ENCODE data around the gene MTUS2.

Gene MTUS2

GRCh38 chr13:29484796-29485195, 664.7 kb downstream of the MTUS2 start:
- no peak for DNase-seq (ENCODE audit: low spot score)

GRCh38 chr13:29486551-29486950, 666.4 kb downstream of the MTUS2 start:
- no peak for DNase-seq (ENCODE audit: low spot score)

DNA sequence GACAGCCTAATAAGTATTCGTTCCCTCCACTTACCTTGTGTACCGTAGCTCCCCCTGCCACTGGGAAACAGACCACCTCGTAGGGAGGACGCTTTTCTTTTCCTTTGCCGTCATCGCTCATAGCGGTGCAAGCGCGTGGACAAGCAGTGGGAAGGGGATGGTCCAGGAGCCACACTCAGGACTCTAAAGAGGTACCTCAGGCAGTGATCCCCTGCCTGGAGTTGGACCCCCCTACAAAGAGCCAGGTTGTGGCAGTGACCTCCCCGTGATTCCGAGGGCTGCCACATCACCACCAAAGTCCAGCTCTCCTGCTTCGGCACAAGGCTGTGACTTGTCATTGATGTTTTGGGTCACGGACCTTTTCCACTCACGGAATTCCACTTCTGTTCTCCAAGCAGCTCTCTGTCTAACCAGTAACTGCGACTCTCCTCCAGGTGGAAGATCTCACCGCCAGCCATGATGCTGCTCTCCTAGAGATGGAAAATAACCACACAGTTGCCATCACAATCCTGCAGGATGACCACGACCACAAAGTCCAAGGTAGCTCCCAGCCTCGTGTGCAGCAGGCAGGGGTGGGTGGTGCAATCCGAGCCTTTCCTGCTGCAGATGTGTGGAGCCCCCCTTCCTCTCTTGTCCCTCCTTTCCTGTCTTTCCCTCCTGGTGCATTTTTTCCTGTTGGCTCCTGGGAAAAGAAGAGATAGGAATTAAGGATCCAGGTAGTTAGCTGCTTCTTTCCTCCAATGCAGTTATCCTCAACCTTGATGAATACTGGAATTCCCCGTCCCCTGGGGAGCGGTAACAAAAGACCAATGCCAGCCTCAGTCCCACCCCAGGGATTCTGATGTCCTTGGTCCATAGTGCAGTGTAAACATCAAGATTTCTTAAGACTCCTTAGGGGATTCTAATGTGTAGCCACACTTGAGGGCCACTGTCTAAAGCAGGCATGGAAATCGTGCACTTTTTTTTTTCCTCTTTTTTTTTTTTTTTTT, 667.6 kb downstream of the MTUS2 start:
- DNase-seq (ENCODE audit: low spot score): no peak

- DNase-seq (ENCODE audit: low spot score): no peak
Observed at GRCh38 chr13:29489650-29490560, 669.8 kb downstream of the MTUS2 start.

GRCh38 chr13:29490561-29490885, 670.4 kb downstream of the MTUS2 start:
- no peak for DNase-seq (ENCODE audit: low spot score)

GRCh38 chr13:29491248-29491647, 671.1 kb downstream of the MTUS2 start:
- no peak for DNase-seq (ENCODE audit: low spot score)

GRCh38 chr13:29493796-29494195, 673.7 kb downstream of the MTUS2 start:
- no peak for DNase-seq (ENCODE audit: low spot score)

- no peak for DNase-seq (ENCODE audit: low spot score)
Observed at GRCh38 chr13:29494520-29494919, 674.4 kb downstream of the MTUS2 start.

DNA sequence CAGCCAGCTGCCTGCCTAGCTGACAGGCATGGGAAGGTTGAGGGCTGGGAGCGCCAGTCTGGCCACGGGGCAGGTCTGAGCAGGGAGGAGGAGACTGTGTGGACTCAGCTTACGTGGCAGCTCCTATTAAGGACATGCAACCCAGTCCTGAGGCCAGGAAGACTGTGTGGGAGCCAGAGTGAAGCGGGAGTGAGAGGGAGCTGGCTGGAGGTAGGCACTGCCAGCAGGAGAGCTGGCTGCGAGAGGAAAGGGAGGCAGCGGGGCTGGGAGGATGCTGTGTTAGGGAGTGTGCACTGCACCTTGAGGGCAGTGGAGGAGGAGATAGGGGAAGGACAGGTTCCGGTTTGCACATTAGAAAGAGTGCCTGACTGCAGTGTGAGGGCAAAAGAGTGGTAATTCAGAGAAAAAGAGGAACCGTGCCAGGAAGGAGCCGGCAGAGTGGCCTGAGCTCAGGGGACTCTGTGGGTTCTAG, 676.1 kb downstream of the MTUS2 start:
- no peak for DNase-seq (ENCODE audit: low spot score)

- DNase-seq (ENCODE audit: low spot score): no peak
Observed at GRCh38 chr13:29497137-29497654, 677.1 kb downstream of the MTUS2 start.

- no peak for DNase-seq (ENCODE audit: low spot score)
Observed at GRCh38 chr13:29498426-29499040, 678.4 kb downstream of the MTUS2 start.

DNA sequence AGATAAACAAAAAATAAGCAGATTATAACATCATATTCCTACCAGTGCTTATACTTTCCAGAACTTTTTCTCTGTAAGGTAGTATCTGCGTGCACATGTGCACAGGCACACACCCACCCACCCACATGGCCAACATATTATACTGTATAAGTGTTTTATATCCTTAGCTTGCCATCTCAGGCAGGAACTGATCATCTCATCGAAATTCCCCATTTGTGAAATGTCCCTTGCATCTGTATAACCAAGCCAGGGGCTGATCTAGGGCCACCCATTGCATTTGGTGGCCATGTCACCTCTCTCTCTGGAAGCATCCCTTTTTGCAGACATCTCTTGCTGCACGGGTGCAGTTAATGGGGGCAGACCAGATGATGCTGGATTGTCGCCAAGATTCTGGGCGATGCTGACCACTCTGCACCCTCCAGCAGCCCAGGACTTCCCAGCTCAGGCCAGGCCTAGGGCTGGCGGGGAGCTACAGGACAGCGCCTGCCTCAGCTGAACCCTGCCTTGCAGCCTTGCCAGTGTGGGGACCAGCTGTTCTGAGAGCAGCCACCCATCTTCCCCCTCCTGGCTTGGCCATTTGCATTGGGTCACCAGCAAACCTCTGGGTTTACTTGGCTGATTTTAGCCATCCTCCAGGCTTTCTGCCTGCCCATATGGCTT, 679.5 kb downstream of the MTUS2 start:
- DNase-seq (ENCODE audit: low spot score): no peak

DNA sequence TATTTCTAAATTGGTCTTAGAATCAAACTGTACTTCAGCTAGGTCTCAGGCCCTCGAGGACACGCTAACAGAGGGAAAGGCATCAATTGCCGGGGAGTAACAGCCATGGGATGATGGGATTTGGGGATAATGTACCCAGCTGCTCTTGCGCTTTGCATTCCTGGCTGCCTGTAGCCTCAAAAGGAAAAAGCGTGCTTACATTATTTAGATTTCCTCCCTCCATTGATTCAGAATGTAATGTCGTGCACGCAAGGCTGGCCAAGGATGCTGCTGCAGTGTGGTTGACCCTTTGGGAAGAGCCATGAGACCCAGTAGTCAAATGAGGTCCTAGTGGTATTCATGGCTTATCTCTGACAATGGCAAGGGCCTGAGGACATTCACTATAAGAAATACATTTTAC, 680.2 kb downstream of the MTUS2 start:
- DNase-seq (ENCODE audit: low spot score): no peak

DNA sequence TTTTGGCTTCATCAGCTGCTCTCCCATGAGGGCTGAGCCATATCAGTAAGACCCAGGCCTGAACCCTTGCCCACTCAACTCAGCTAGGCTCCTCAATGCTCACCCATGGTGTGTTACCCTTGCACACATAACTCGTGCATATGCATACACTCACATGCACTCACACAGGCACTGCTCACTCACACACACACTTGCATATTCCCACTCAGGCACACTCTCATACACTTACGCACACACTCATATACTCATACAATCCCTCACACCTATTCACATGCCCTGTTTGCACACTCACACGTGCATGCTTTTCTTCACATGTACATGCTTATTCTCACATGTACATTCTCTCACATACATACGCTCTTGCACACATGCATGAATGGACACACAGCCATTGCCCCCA, 681.5 kb downstream of the MTUS2 start:
- DNase-seq (ENCODE audit: low spot score): no peak

- no peak for DNase-seq (ENCODE audit: low spot score)
Observed at GRCh38 chr13:29502391-29503008, 682.4 kb downstream of the MTUS2 start.

- no peak for DNase-seq (ENCODE audit: low spot score)
Observed at GRCh38 chr13:29503041-29503837, 683.1 kb downstream of the MTUS2 start.

DNA sequence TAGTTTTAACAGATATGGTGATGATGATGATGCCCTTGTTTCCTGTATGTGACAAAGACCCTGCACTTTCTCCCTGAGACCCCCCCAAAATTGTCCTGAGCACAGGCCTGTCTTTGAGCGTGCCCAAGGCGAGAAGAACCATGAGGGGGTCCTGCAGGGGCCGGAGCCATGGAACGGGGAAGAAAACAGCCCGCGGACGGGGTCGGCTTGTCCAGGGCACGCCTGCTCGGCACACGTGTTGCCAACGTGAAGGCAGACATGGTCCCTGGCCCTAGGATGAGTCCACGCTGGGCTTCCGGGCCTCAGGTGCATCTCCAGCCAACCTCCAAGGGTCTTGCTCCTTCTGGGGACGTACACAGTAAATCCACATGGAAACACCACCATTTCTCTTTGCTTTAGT, 684.6 kb downstream of the MTUS2 start:
- no peak for DNase-seq (ENCODE audit: low spot score)

DNA sequence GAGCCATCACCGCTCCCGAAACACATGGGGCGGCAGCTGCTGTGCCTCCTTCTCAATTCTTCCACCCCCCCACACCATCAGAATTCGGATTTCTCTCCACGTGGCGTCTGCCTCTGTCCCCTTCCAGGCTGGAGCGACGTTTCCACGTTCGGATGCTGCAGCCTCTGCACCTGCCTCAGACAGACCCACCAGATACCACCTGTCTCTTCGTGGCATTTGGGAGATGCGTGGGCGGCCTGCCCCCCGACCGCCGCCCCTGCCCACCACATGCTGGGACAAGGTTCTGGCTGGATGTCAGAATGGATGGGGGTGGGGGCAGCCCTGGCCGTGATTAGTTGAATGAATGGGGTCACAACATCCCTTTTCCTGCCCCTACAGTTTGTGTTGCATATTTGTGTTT, 685.4 kb downstream of the MTUS2 start:
- no peak for DNase-seq (ENCODE audit: low spot score)

- DNase-seq (ENCODE audit: low spot score): no peak
Observed at GRCh38 chr13:29505950-29506349, 685.8 kb downstream of the MTUS2 start.

- DNase-seq (ENCODE audit: low spot score): no peak
Observed at GRCh38 chr13:29507356-29507755, 687.2 kb downstream of the MTUS2 start.
